Jurkat, Clone E6-1 (cell line): ENCODE results near the gene CPAMD8.
"Not testable (repeated sequence)": the region's sequence is repeated elsewhere in the genome, so short reads cannot be mapped to it uniquely, and the experiment has no call there.

Source experiments
- DNase-seq: peaks from one replicate; pipeline ENCODE4 v3.0.0-alpha.2; 2011; ENCODE audit warnings: low read depth, low spot score
- H3K4me3 ChIP-seq: 2 replicates; pipeline ENCODE4 v1.5.1; 2011; ENCODE audit warnings: mild to moderate bottlenecking, low read length, control low read depth, moderate library complexity

The CPAMD8 gene

DNA sequence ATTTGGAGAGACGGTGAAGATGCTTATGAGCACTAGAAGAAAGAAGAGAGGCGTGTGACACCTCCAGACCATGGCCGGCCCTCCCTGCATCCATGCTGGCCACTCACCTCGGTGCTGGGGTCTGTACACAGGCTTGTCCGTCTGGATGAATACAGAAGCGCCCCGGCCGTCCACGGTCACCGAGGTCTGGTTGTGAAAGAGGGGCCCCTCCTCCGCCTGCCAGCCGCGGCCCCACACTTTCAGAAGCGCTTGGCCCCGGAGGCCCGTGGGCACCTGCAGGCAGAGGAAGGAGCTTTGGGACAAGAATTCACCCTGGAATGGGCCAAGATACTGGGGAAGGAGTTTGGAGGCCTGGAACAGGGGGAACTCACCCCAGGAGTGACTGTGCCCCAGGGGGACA lies 15.1 kb downstream of the CPAMD8 start:
- H3K4me3 ChIP-seq, result no peak overlapping the region
- DNase-seq, result no peak

DNA sequence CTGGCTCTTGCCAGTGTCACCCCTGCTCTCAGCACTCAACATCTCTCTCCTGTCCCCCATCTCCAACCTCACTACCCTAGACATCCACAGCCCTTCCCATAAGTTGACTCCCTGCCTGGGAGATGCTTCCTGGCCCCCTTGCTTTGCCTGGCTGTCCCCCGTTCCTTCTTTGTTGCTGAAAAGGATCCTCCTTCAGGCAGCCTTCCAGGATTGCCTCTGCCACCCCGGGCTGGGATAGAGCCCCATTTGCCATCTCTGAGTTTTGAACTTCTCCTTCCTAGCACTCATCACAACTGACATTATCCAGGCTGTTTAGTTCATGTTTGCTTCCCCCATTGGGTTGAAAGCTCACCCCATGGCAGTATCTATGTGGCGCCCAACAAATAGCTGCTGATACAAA lies 20.0 kb downstream of the CPAMD8 start:
- no peak for DNase-seq
- no peak overlapping the region for H3K4me3 ChIP-seq

DNA sequence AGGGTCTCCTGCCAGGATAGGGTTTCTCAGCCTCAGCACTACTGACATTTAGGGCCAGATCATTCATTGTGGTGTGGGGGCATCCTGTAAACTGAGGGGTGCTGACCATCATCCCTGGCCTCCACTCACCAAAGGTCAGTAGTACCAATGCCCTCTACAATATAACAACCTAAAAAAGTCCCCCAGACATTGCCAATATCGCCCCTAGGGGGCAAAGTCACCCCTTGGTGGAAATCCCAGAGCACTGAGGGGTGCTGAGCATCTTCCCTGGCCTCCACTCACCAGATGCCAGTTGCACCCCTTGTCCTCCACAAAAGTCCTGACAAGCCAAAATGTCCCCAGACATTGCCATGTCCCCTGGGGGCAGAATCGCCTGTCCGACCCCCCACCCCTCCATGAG lies 21.6 kb downstream of the CPAMD8 start:
- no peak overlapping the region for H3K4me3 ChIP-seq
- no peak for DNase-seq

DNA sequence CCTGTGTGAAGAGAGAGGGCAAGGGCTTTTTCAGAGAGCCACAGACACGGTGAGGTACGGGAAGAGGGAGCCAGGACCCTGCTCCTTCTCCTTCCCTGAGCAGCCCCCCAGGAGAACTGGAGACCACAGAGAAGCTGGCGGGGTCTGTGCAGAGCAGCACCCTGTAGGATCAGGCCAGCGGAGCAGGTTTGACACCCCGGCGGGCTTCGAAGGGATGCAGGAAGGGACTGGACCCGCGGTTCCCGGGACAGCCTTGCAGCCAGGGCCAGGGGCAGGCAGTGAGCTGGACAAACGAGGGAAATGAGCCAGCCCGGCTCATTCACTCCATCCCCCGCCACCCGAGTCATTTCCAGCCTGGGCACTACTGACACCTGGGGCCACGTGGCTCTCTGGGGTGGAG lies 22.2 kb downstream of the CPAMD8 start:
- no peak overlapping the region for H3K4me3 ChIP-seq
- DNase-seq, result no peak

DNA sequence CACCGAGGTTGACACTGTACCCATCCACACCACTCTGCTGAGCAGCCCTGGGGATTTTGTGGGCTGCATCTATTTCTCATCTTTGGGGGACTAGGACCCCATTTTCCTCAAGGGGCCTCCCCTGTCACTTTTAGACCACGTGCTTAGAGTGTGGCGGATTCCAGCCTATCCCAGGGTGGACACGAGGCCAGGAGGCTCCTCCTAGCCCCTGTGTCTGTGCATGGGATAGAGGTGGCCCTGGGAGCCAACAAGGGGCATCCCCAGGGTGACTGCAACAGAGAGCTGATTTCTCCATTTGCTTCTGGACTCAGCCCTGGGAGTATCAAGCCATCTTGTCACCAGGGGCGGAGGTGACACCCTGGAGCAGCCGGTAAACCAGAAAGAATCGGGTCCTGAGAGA lies 24.2 kb downstream of the CPAMD8 start:
- no peak for DNase-seq
- no peak overlapping the region for H3K4me3 ChIP-seq

DNA sequence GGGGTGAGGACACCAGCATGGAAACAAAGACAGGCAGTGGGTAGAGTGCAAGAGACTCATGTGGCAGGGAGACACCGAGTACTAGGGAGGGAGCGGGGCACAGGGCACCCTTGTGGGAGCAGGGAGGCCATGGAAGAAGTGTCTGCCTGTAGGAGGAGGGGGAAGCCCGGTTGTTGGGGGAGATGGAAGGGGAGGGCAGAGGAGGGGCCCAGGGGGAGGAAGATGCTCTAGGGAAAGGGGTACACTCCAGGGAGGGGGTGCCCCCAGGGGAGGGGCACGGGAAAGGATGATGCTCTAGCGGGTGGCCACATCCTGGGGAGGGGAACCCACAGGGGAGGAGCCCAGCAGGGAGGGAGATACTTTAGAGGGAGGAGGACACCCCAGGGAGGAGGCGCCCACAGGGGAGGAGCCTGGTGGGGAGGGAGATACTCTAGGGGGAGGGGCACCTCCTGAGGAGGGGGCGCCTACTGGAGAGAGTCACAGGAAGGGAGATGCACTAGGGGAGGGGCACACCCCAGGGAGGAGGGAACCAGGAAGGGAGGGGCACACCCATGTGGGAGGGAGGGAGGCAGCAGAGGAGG lies 24.9 kb downstream of the CPAMD8 start:
- H3K4me3 ChIP-seq, result peak overlapping the region; percentile 7; the same call in 1 of the 2 replicates
- peak; percentile 75 for DNase-seq

DNA sequence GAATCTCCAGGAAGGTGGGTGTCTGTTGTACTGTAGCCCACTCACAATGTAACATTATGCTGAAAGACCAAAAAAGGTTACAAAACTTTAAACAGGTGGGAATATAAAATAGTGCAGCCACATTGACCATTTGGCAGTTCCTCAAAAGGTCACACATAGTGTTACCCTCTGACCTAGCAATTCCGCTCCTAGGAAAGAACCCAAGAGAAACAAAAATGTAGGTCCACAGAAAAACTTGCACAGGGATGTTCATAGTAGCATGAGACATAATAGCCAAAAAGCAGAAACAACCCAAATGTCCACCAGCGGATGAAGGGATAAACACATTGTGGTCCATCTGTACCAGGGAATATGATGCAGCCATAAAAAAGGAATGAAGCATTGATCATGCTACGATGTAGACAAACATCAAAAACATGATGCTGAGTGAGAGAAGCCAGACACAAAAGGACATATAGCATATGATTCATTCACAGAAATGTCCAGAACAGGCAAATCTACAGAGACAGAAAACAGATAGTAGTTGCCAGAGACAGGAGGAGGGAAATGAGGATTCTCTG lies 27.9 kb downstream of the CPAMD8 start:
- H3K4me3 ChIP-seq, result no peak overlapping the region
- no peak for DNase-seq

DNA sequence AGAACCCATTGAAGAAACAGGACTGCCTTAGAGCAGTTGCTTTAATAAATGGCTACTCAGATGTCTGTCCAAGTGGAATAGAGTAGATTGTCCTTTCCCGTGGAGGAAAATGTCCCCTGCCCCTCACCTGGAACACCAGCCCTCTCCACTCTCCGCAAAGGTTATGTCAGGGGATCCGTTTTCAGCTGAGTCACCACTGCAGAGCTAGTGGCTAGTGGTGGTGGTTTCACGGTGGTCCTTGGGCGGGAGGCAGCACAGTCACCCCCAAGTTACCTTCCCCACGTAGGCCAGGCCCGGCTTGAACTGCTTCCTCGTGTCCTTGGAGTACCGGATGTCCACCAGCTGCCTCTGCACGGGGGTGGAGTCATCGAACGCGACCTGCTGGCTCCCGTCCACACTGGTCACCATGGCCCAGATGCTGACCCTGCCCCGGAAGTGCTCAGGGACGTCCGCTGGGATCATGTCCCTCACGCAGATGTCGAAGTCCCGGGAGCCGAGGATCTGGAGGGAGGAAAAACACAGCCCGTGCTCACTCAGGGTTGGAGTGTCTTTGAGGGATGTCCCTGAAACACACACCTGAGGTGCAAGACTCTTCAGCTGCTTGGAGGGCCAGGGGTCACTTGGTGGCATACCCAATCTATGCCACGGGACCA lies 29.6 kb downstream of the CPAMD8 start:
- H3K4me3 ChIP-seq, DNase-seq: not testable (repeated sequence)

DNA sequence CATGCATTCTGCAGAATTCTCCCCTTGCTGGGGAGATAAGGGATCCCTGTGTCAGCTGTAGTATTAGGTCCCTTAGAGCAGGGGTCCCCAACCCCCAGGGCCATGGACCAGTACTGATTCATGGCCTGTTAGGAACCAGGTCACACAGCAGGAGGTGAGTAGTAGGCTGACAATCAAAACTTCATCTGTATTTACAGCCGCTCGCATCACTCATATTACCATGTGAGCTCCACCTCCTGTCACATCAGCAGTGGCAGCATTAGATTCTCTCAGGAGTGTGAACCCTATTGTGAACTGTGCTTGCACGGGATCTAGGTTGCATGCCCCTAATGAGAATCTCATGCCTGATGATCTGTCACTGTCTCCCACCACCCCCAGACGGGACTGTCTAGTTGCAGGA lies 37.9 kb downstream of the CPAMD8 start:
- no peak overlapping the region for H3K4me3 ChIP-seq
- DNase-seq, result no peak

DNA sequence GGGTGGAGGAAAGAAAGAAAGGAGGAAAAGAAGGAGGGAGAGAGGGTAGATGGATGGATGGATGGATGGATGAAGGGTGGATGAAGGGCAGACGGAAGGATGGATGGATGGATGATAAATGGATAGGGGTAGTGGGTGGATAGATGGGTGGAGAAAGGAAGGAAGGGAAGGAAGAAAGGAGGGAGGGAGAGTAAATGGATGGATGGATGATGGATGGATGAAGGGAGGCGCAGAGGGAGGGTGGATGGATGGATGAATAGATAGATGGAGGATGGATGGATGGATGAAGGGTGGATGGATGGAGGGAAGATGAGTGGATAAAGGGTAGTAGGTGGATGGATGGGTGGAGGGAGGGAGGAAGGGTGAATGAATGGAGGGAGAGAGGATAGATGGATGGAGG lies 41.2 kb downstream of the CPAMD8 start:
- no peak for DNase-seq
- H3K4me3 ChIP-seq, result no peak overlapping the region

DNA sequence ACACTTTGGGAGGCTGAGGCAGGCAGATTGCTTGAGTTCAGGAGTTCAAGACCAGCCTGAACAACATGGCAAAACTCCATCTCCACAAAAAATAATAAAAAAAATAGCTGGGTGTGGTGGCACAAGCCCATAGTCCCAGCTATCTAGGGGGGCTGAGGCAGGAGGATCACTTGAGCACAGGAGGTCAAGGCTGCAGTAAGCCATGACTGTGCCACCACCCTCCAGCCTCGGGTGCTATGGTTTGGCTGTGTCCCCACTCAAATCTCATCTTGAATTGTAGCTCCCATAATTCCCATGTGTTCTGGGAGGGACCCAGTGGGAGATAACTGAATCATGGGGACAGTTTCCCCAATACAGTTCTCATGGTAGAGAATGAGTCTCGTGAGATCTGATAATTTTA lies 44.0 kb downstream of the CPAMD8 start:
- not testable (repeated sequence) for H3K4me3 ChIP-seq

DNA sequence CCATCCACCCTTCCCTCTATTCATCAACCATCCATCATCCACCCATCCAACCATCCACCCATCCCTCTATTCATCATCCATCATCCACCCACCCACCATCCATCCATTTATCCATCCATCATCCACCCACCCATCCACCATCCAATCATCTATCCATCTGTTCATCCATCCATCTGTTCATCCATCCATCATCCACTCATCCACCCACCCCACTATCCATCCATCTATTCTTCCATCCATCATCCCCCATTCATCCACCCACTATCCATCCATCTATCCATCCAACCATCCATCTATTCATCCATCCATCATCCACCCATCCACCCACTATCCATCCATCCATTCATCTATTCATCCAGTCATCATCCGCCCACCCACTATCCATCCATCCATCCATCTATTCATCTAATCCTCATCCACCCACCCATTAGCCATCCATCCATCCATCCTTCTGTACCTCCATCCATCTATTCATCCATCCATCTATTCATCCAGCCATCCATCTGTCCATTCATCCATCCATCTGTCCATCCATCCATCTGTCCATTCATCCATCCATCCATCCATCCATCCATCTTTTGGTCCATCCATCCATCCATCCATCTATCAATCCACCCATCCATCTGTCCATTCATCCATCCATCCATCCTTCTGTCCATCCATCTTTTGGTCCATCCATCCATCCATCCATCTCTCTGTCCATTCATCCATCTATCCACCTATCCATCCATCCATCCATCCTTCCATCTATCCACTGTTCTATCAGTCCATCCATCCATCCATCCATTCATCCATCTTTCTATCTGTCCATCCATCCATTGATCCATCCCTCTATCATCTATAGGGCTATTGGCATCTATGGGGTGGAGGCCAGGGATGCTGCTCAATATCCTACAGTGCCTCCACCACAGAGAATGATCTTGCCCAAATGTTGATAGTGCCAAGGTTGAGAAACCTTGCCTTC lies 47.5 kb downstream of the CPAMD8 start:
- no peak overlapping the region for H3K4me3 ChIP-seq
- no peak for DNase-seq

More for the DNA sequence above, 44.0 kb downstream of the CPAMD8 start:
- not testable (repeated sequence) for DNase-seq

DNA sequence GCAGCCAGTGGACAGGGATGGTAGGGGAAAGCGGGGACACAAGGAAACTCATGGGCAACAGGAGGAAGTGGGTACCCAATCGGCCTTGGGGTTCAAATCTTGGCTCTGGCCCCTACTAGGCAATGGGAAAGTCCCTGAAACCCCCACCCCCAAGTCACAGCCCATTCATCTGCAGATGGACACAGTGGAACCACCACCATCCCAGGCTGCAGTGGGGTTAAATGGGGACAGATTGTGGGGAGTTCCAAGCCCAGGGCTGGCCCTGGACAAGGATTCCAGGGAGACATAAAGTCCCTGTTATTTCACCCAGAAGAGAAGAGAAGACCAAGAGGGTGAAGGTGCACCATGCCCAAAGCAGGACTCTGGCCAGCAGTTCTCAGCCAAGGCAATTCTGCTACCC lies 48.5 kb downstream of the CPAMD8 start:
- no peak for DNase-seq
- H3K4me3 ChIP-seq, result no peak overlapping the region

DNA sequence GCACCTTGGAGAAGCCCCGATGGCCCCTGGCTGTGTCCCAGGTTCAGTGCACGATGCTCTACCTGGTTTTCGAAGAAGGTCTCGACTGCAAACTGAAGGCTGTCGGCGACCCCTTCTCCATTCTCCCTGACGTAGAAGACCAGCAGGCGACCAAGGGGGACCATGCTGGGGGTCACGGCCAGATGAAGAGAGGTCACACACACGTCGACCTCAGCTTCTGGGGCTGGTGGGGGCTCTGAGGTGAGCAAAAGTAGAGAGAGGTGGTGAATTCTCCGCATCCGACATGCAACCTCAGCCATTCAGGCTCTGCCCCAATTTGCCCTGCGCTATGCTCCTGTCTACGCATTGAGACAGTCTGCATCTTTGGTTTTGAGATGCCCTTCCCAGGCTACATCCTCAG lies 49.3 kb downstream of the CPAMD8 start:
- no peak for DNase-seq
- no peak overlapping the region for H3K4me3 ChIP-seq

DNA sequence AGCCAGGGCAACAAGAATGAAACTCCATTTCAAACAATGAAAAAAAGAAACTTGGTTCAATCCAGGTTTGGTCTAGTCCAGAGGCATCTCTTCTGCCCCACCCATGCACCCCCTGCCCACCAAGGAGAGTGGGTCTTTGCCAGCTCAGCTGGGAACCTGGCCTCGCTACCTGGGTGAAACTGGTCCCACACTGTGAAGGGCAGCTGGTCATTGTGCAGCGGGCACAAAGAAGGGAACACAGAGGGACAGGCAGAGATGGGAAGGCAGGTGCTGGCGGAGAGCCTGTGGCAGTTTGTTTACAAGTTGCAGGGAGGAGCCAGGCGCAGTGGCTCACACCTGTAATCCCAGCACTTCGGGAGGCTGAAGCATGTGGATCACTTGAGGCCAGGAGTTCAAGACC lies 50.2 kb downstream of the CPAMD8 start:
- DNase-seq, result no peak
- H3K4me3 ChIP-seq, result no peak overlapping the region

DNA sequence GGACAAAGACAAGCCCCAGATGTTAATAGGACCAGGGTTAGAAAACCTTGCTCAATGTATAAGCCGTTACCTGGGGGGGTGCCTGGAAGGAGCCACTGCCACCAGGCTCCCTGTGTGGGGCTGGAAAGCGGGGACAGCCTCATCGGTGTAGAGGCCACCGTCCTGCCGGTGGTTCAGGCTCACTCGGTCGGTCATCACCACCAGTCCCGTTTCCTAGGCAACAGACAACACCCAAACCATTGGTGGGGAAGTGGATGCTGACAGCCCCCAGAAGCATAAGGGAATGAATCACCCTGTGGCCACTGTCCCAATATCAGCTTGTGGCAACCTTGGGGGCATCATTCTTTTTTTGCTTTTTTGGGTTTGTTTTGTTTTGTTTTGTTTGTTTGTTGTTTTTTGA lies 55.8 kb downstream of the CPAMD8 start:
- no peak overlapping the region for H3K4me3 ChIP-seq
- DNase-seq, result no peak

DNA sequence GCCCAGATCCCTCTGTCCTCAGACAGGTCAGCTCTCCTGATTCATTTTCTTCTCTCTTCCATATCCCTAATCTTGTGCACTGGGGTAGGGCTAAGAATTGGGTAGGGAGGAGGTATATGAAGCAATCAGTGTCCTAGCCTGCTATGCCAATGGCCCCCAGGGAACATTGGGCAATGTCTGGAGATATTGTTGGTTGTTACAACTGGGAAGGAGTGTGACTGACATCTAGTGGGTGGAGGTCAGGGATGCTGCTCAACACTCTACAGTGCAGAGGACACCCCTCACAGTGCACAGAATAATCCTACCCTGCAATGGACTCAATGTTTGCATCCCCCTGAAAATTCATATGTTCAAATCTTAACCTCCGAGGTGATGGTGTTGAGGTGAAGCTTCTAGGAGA lies 57.5 kb downstream of the CPAMD8 start:
- DNase-seq, result no peak
- H3K4me3 ChIP-seq, result no peak overlapping the region

DNA sequence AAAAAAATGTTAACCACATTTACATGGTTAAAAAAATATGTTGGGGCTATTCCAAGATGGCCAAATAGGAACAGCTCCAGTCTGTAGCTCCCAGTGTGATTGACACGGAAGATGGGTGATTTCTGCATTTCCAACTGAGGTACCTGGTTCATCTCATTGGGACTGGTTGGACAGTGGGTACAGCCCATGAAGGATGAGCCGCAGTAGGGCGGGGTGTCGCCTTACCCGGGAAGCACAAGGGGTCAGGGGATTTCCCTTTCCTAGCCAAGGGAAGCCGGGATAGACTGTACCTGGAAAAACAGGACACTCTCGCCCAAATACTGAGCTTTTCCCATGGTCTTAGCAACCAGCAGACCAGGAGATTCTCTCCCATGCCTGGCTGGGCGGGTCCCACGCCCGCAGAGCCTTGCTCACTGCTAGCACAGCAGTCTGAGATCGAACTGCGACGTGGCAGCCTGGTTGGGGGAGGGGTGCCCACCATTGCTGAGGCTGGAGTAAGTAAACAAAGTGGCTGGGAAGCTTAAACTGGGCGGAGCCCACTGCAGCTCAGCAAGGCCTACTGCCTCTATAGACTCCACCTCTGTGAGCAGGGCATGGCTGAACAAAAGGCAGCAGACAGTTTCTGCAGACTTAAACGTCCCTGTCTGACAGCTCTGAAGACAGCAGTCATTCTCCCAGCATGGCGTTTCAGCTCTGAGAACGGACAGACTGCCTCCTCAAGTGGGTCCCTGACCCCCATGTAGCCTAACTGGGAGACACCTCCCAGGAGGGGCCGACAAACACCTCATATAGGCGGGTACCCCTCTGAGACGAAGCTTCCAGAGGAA lies 65.4 kb downstream of the CPAMD8 start:
- DNase-seq, H3K4me3 ChIP-seq: not testable (repeated sequence)

DNA sequence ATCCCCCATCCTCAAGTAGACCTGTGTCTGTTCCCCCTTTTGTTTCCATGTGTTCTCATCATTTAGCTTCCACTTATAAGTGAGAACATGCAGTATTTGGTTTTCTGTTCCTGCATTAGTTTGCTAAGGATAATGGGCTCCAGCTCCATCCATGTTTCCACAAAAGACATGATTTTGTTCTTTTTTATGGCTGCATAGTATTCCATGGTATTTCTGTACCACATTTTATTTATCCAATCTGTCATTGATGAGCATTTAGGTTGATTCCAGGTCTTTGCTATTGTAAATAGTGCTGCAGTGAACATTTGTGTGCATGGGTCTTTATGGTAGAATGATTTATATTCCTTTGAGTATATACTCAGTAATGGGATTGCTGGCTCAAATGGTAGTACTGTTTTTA lies 68.3 kb downstream of the CPAMD8 start:
- H3K4me3 ChIP-seq, DNase-seq: not testable (repeated sequence)
